NB4 (cell line): ENCODE results near the gene PCYT1A.
A peak's percentile ranks its signal among the peaks of the same experiment; 100 is the strongest.

Experiments used
- DNase-seq: peaks from one replicate; pipeline ENCODE4 v3.0.0; 2010; ENCODE audit warnings: low read depth
- H3K4me3 ChIP-seq: one replicate; pipeline ENCODE4 v1.5.1; 2011; ENCODE audit warnings: mild to moderate bottlenecking, low read depth, low read length, moderate library complexity
- MAX ChIP-seq: IDR thresholded peaks from 2 replicates; pipeline ENCODE4 v1.6.1; 2011; ENCODE audit warnings: low read depth, low read length
- MYC ChIP-seq: IDR thresholded peaks from 2 replicates; pipeline ENCODE4 v1.6.1; 2011; ENCODE audit warnings: low read depth, low read length
- POLR2A ChIP-seq: IDR thresholded peaks from 2 replicates; pipeline ENCODE4 v1.6.1; 2011; ENCODE audit warnings: mild to moderate bottlenecking; ENCODE audit not compliant: insufficient read length; ENCODE audit errors: extremely low read depth
- TF ChIP-seq, protein P1 (sequence below): IDR thresholded peaks from one replicate; pipeline ENCODE4 v1.5.1; 2012; ENCODE audit warnings: low read depth, low read length

Gene PCYT1A

GRCh38 chr3:196236223-196236622 is 51.3 kb downstream of the PCYT1A start:
- no peak overlapping the region for H3K4me3 ChIP-seq
- TF ChIP-seq MYC, result no peak
- TF ChIP-seq POLR2A, result no peak
- TF ChIP-seq, protein P1, sequence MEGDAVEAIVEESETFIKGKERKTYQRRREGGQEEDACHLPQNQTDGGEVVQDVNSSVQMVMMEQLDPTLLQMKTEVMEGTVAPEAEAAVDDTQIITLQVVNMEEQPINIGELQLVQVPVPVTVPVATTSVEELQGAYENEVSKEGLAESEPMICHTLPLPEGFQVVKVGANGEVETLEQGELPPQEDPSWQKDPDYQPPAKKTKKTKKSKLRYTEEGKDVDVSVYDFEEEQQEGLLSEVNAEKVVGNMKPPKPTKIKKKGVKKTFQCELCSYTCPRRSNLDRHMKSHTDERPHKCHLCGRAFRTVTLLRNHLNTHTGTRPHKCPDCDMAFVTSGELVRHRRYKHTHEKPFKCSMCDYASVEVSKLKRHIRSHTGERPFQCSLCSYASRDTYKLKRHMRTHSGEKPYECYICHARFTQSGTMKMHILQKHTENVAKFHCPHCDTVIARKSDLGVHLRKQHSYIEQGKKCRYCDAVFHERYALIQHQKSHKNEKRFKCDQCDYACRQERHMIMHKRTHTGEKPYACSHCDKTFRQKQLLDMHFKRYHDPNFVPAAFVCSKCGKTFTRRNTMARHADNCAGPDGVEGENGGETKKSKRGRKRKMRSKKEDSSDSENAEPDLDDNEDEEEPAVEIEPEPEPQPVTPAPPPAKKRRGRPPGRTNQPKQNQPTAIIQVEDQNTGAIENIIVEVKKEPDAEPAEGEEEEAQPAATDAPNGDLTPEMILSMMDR, result no peak
- TF ChIP-seq MAX, result no peak
- DNase-seq, result no peak

GRCh38 chr3:196235452-196236122 is 51.9 kb downstream of the PCYT1A start:
- peak; percentile 92 for DNase-seq
- H3K4me3 ChIP-seq, result no peak overlapping the region

DNA sequence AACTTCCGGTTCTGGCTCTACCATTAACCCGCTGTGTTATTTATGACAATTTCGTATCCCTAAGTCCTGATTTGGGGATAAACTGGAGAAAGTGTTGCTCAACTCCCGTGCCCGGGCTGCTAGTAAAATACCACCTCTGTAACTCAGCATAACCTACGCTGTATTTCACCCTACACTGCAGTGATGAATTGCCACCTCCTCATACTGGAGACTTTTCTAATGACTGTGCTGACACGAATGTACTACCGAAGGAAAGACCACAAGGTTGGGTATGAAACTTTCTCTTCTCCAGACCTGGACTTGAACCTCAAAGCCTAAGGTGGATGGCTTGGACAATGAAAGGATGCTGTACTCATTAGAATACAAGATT is 54.7 kb downstream of the PCYT1A start:
- TF ChIP-seq POLR2A (no peak), MYC (no peak), MAX (no peak)
- TF ChIP-seq, protein P1, result no peak
- DNase-seq, result no peak
- no peak overlapping the region for H3K4me3 ChIP-seq

More at GRCh38 chr3:196235452-196236122, 51.9 kb downstream of the PCYT1A start:
- TF ChIP-seq MYC (peak; percentile 58; the same call in 1 of the 2 replicates), MAX (no peak)

DNA sequence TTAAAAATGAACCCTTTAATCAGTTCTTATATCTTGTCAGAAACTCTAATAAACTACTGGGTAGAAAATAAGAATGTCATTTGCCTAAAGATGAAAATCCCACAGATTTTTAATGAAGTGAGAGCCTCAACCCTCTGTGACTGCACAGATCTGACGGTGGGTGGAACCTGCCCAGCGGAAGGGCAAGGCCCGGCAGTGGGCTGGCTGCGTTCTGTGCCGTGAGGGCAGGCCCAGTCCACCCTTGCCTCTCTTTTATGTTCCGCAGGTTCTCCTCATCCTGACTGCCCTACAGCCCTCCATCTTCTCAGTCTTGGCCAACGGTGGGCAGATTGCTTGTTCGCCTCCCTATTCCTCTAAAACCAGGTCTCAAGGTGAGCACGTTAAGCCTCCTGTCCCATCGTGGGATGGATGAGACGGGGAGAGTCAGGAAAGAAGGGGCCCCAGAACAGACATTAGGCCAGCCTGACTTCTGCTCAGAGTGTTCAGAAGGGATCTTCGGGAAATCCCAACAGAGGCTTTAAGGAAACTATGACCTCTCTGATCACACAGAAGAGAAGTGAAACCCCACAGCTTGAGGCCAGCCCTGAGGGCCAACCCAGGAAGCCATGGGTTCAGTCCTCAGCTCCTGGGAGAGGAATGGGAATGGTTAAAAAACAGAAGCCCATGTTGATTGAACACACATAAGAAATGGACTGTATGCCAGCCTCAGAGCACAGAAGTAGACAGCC is 55.2 kb downstream of the PCYT1A start:
- DNase-seq, result no peak
- TF ChIP-seq MAX (no peak), POLR2A (no peak), MYC (no peak)
- TF ChIP-seq, protein P1, result no peak

DNA sequence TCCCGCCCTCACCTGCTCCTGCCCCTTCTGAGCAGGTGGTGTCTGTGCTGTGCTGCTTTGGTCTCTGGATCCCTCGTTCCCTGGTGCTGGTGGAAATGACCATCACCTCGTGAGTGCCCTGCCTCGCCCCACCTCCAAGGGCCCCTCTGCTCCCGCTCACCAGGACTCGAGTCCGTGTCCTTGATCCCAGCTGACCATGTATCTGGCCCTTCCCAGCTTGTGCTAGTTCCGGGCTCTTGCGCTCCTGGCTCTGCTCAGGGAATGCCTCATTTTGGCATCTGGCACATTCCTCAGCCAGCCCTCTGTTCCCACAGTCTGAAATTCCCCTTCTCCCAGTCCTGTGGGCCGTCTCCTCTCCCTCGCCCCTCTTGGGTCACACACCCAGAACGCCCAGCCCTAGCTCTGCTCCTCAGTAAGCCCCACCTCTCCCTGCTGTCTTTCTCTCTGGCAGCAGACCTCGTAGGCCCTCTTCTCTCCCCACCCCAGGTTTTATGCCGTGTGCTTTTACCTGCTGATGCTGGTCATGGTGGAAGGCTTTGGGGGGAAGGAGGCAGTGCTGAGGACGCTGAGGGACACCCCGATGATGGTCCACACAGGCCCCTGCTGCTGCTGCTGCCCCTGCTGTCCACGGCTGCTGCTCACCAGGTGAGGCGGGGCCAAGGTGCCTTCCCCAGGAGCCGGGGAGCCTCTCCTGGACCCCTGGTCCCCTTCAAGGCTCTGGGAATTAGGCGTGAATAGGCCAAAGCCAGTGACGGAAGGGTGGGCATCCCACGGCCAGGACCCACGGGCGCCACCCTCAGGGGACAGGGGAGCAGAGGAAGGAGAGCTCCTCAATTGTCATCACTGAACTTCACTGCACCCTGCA is 59.7 kb downstream of the PCYT1A start:
- no peak overlapping the region for H3K4me3 ChIP-seq
- no peak for DNase-seq
- TF ChIP-seq MAX, result no peak
- TF ChIP-seq MYC, result no peak
- no peak for TF ChIP-seq POLR2A
- TF ChIP-seq, protein P1, result no peak

More for the DNA sequence above, 55.2 kb downstream of the PCYT1A start:
- no peak overlapping the region for H3K4me3 ChIP-seq

GRCh38 chr3:196227121-196227561 is 60.4 kb downstream of the PCYT1A start:
- no peak for DNase-seq
- H3K4me3 ChIP-seq, result no peak overlapping the region
- no peak for TF ChIP-seq MAX
- TF ChIP-seq POLR2A, result no peak
- TF ChIP-seq MYC, result no peak
- TF ChIP-seq, protein P1, result no peak
